OCI-LY1 (cell line): ENCODE measurements around the gene CERS3.

Experiments used
- CTCF ChIP-seq: fragments of 200-600 bp; sonication (generic), shearing (Covaris generic); IDR thresholded peaks from 2 replicates; pipeline ENCODE4 v1.5.1; 2017; ENCODE audit warnings: mild to moderate bottlenecking, antibody characterized with exemption, low read length, moderate library complexity, mixed read lengths
- EZH2 ChIP-seq: fragments of 200-600 bp; sonication (generic), shearing (Covaris generic); IDR thresholded peaks from 2 replicates; pipeline ENCODE4 v1.8.0; 2017; ENCODE audit warnings: borderline replicate concordance, mixed run types, mild to moderate bottlenecking, antibody characterized with exemption, low read length, moderate library complexity, mixed read lengths

GRCh38 chr15:100400996-100401395 lies 127.8 kb downstream of the CERS3 start:
- TF ChIP-seq CTCF (no peak), EZH2 (no peak)
